OCI-LY1 (cell line): ENCODE measurements around the gene PSD4.

Experiments
- H2AFZ ChIP-seq: fragments of 200-600 bp; sonication (generic), shearing (Covaris generic); 2 replicates; pipeline ENCODE4 v1.6.0; 2014; ENCODE audit warnings: antibody characterized with exemption, mild to moderate bottlenecking, low read length
- H3F3A ChIP-seq: fragments of 200-600 bp; sonication (generic), shearing (Covaris generic); 2 replicates; pipeline ENCODE4 v1.6.0; 2014; ENCODE audit warnings: mild to moderate bottlenecking, antibody characterized with exemption, low read length, moderate library complexity; ENCODE audit not compliant: insufficient read depth
- H3K27ac ChIP-seq: fragments of 200-600 bp; sonication (generic); 2 replicates; pipeline ENCODE4 v1.5.1; 2014; ENCODE audit warnings: low read length, mixed run types, mild to moderate bottlenecking, low read depth; ENCODE audit not compliant: poor library complexity, severe bottlenecking
- H3K27me3 ChIP-seq: fragments of 200-600 bp; sonication (generic); 2 replicates; pipeline ENCODE4 v1.6.0; 2014; ENCODE audit warnings: antibody characterized with exemption, mild to moderate bottlenecking, low read length, moderate library complexity; ENCODE audit not compliant: insufficient read depth
- H3K36me3 ChIP-seq: fragments of 200-600 bp; sonication (generic); 2 replicates; pipeline ENCODE4 v1.6.1; 2014; ENCODE audit warnings: mild to moderate bottlenecking, antibody characterized with exemption, low read length, moderate library complexity, mixed read lengths; ENCODE audit not compliant: insufficient read depth
- H3K4me1 ChIP-seq: fragments of 200-600 bp; sonication (generic); 2 replicates; pipeline ENCODE4 v1.5.1; 2014; ENCODE audit warnings: mild to moderate bottlenecking, low read length, moderate library complexity; ENCODE audit not compliant: insufficient read depth, severe bottlenecking
- H3K4me2 ChIP-seq: fragments of 200-600 bp; sonication (generic), shearing (Covaris generic); 2 replicates; pipeline ENCODE4 v1.6.1; 2014; ENCODE audit warnings: low read length
- H3K4me3 ChIP-seq: fragments of 200-600 bp; sonication (generic); 2 replicates; pipeline ENCODE4 v1.5.1; 2014; ENCODE audit warnings: low read length, low read depth, mild to moderate bottlenecking, mixed read lengths; ENCODE audit not compliant: poor library complexity, severe bottlenecking
- H3K79me2 ChIP-seq: fragments of 200-600 bp; shearing (Covaris generic); 2 replicates; pipeline ENCODE4 v1.6.1; 2016; ENCODE audit warnings: mixed run types, low read length, mixed read lengths; ENCODE audit not compliant: insufficient read depth
- H3K9ac ChIP-seq: fragments of 200-600 bp; sonication (generic), shearing (Covaris generic); 2 replicates; pipeline ENCODE4 v1.6.1; 2014; ENCODE audit warnings: mild to moderate bottlenecking, low read length, mixed read lengths
- H3K9me2 ChIP-seq: fragments of 200-600 bp; sonication (generic), shearing (Covaris generic); 2 replicates; pipeline ENCODE4 v1.6.1; 2014; ENCODE audit warnings: low read depth, mild to moderate bottlenecking, low read length, mixed read lengths
- H3K9me3 ChIP-seq: fragments of 200-600 bp; shearing (Covaris generic); 2 replicates; pipeline ENCODE4 v1.6.1; 2014; ENCODE audit warnings: low read length, mixed read lengths
- H4K20me1 ChIP-seq: fragments of 200-600 bp; sonication (generic), shearing (Covaris generic); 2 replicates; pipeline ENCODE4 v1.6.0; 2016; ENCODE audit warnings: mild to moderate bottlenecking, low read length; ENCODE audit not compliant: insufficient read depth
- CTCF ChIP-seq: fragments of 200-600 bp; sonication (generic), shearing (Covaris generic); IDR thresholded peaks from 2 replicates; pipeline ENCODE4 v1.5.1; 2017; ENCODE audit warnings: mild to moderate bottlenecking, antibody characterized with exemption, low read length, moderate library complexity, mixed read lengths
- EZH2 ChIP-seq: fragments of 200-600 bp; sonication (generic), shearing (Covaris generic); IDR thresholded peaks from 2 replicates; pipeline ENCODE4 v1.8.0; 2017; ENCODE audit warnings: borderline replicate concordance, mixed run types, mild to moderate bottlenecking, antibody characterized with exemption, low read length, moderate library complexity, mixed read lengths

Gene PSD4

GRCh38 chr2:113220970-113221708, 47.4 kb downstream of the PSD4 start:
- Histone ChIP-seq H3K4me1 (no peaks in the 10 kb centered on the region), H3K4me2 (no peak overlapping the region), H3K27ac (no peak overlapping the region), H4K20me1 (no peaks in the 10 kb centered on the region), H3K9ac (no peak overlapping the region), H3K79me2 (no peaks in the 10 kb centered on the region), H3K9me2 (no peaks in the 10 kb centered on the region), H3F3A (no peaks in the 10 kb centered on the region), H3K27me3 (no peaks in the 10 kb centered on the region), H3K36me3 (no peaks in the 10 kb centered on the region), H3K9me3 (no peaks in the 10 kb centered on the region), H2AFZ (no peak overlapping the region), H3K4me3 (no peak overlapping the region)
- TF ChIP-seq CTCF (no peak), EZH2 (no peak)

- H3K4me1 ChIP-seq, result no peaks in the 10 kb centered on the region
- no peak overlapping the region for H3K9ac ChIP-seq
- H2AFZ ChIP-seq, result no peak overlapping the region
- TF ChIP-seq EZH2 (no peak), CTCF (no peak)
- H3K4me3 ChIP-seq, result no peak overlapping the region
- H3F3A ChIP-seq, result no peaks in the 10 kb centered on the region
- H3K27ac ChIP-seq, result no peak overlapping the region
- no peak overlapping the region for H3K4me2 ChIP-seq
- H3K27me3 ChIP-seq, result no peaks in the 10 kb centered on the region
- no peaks in the 10 kb centered on the region for H3K36me3 ChIP-seq
- no peaks in the 10 kb centered on the region for H3K9me3 ChIP-seq
- no peaks in the 10 kb centered on the region for H3K79me2 ChIP-seq
- no peaks in the 10 kb centered on the region for H4K20me1 ChIP-seq
- H3K9me2 ChIP-seq, result no peaks in the 10 kb centered on the region
Measured at GRCh38 chr2:113221846-113222245, 48.1 kb downstream of the PSD4 start.

GRCh38 chr2:113223813-113224212, 50.0 kb downstream of the PSD4 start:
- Histone ChIP-seq H3K4me1 (no peaks in the 10 kb centered on the region), H3K9me2 (no peaks in the 10 kb centered on the region), H3K9me3 (no peaks in the 10 kb centered on the region), H3K9ac (no peak overlapping the region), H3K4me3 (no peak overlapping the region), H3K36me3 (no peaks in the 10 kb centered on the region), H2AFZ (no peak overlapping the region), H4K20me1 (no peaks in the 10 kb centered on the region), H3K4me2 (no peak overlapping the region), H3K27me3 (no peaks in the 10 kb centered on the region), H3F3A (no peaks in the 10 kb centered on the region), H3K27ac (no peak overlapping the region), H3K79me2 (no peaks in the 10 kb centered on the region)
- TF ChIP-seq EZH2, result no peak
- TF ChIP-seq CTCF, result no peak
